ENCODE data around the gene PRR7. TPM values are rescaled to one million over a fixed set of nuclear protein-coding genes. Genes with fewer than 3 reads are reported as not detected.

PRR7 gene
- total RNA-seq, 1 donor from 2014 or later = 5.8 TPM

DNA sequence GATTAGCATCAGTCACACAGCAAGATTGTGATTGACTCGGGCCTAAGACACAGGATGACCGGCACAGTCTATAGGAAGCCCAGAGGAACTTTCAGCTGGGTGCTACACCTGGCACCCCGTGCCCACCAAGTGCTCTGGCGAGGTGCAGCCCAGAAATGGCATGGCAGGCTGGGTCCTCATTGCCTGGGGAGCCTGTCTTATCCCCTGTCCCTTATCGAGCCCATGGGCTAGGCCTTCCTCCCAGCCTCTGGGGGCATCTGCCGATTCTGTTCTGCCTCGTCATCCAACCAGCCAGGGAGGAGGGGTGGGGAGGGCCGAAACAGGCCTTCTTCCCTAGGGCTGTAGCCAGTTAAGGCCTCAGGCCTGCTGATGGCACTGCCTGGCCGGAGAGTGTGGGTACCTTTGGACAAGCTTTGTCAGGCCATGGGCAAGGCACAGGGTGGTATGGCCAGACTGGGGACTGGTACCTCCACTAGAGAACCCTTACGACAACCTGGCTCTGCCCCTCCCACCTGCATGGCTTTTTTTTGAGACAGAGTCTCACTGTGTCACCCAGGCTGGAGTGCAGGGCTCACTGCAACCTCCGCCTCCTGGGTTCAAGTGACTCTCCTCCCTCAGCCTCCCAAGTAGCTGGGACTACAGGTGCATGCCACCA is 18.6 kb upstream of the PRR7 start:
- TF ChIP-seq, protein P1, sequence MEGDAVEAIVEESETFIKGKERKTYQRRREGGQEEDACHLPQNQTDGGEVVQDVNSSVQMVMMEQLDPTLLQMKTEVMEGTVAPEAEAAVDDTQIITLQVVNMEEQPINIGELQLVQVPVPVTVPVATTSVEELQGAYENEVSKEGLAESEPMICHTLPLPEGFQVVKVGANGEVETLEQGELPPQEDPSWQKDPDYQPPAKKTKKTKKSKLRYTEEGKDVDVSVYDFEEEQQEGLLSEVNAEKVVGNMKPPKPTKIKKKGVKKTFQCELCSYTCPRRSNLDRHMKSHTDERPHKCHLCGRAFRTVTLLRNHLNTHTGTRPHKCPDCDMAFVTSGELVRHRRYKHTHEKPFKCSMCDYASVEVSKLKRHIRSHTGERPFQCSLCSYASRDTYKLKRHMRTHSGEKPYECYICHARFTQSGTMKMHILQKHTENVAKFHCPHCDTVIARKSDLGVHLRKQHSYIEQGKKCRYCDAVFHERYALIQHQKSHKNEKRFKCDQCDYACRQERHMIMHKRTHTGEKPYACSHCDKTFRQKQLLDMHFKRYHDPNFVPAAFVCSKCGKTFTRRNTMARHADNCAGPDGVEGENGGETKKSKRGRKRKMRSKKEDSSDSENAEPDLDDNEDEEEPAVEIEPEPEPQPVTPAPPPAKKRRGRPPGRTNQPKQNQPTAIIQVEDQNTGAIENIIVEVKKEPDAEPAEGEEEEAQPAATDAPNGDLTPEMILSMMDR (IDR thresholded peaks at IDR 0.05; ENCODE audit: insufficient read depth, low read length, poor library complexity, severe bottlenecking) = no peak
- H3K4me3 ChIP-seq (ENCODE audit: low read depth, low read length) = no peak overlapping the region
- DNase-seq (ENCODE audit: low read depth) = no peak
- no peaks in the 10 kb centered on the region for H3K27me3 ChIP-seq (ENCODE audit: control insufficient read depth, insufficient read depth, low read length)
- peaks cover 6% of the 10 kb centered on the region for H3K36me3 ChIP-seq (ENCODE audit: control insufficient read depth, insufficient read depth, low read length)

GRCh38 chr5:177428574-177429217 is 17.9 kb upstream of the PRR7 start:
- DNase-seq (ENCODE audit: low read depth) = no peak
- no peaks in the 10 kb centered on the region for H3K27me3 ChIP-seq (ENCODE audit: control insufficient read depth, insufficient read depth, low read length)

DNA sequence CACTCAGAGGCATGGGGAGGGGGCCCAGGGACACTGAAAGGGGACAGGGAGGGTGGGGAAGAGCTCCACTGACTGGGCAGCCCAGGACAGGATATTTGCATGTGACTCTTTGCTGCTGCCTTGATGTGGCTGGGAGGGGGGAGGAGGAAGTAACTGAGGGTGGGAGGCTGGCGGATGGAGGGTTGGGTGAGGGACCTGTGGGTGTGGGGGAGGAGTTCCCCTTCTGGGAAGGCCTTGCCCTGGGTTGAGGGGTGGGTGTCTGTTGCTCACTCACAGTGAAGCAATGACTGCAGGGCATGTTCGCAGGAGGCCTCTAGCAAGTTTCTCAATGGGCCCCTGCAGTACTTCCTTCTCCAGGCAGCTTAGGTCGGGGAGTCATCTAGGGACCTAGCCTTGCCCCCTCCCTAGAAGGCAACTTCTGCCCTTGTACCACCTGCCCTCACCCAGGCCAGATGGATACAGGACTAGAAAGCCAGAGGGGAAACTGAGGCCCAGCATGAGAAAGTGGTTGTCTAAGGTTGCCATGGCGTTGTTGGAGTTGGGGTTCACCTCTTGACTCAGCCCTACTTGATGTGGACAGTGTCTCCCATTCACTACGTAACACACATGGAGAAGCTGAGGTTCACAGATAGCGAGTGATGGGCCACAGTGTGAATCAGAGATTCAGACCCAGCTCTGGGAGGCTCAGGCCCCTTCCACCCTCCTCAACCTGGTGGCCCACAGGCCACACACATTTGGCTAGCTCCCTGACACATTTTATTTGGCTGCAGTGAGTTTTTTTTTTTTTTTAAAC is 17.2 kb upstream of the PRR7 start:
- H3K36me3 ChIP-seq (ENCODE audit: control insufficient read depth, insufficient read depth, low read length) = peaks cover 6% of the 10 kb centered on the region
- DNase-seq (ENCODE audit: low read depth) = no peak
- TF ChIP-seq, protein P1 (IDR thresholded peaks at IDR 0.05; ENCODE audit: insufficient read depth, low read length, poor library complexity, severe bottlenecking) = no peak
- no peak overlapping the region for H3K4me3 ChIP-seq (ENCODE audit: low read depth, low read length)
- H3K27me3 ChIP-seq (ENCODE audit: control insufficient read depth, insufficient read depth, low read length) = no peaks in the 10 kb centered on the region

More at GRCh38 chr5:177428574-177429217, 17.9 kb upstream of the PRR7 start:
- peaks cover 6% of the 10 kb centered on the region for H3K36me3 ChIP-seq (ENCODE audit: control insufficient read depth, insufficient read depth, low read length)
- TF ChIP-seq, protein P1 (IDR thresholded peaks at IDR 0.05; ENCODE audit: insufficient read depth, low read length, poor library complexity, severe bottlenecking) = no peak
- H3K4me3 ChIP-seq (ENCODE audit: low read depth, low read length) = no peak overlapping the region

DNA sequence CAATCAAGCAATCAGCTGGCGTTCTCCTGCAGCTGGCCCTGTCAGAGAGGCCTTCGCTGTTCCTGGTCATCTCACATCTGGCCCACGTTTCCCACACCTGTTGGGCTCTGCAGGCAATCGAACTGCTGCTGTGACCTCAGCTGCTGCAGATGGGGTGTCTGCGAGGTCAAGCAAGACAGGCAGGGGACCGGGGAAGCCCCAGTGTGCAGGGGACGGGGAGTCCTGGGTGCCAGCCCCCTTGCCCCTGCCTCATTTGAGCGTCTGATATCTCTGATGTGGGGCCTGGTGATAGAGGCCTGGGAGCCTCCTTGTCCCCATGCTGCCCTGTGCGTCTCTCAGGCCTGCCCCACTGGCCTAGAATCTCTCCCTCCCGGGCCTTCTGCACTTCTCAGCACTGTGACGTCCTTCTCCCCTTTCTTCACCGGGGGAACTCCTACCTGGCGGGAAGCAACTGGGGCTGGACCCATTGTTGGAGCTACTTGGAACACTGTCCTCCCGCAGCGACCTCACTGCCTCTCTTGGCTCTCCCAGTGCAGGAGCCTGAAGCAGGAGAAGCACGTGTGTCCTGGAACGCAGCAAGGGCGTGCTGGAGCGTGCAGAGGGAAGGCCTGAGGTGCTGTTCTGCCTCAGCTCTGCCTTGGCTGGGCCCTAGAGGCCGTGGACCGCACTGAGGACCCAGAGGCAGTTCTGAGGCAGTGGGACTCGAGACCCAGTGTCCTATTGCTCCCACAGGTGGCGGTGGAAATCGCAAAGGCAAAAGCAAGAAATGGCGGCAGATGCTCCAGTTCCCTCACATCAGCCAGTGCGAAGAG is 16.3 kb upstream of the PRR7 start:
- Histone ChIP-seq H3K36me3 (ENCODE audit: control insufficient read depth, insufficient read depth, low read length) (peaks cover 6% of the 10 kb centered on the region), H3K4me3 (ENCODE audit: low read depth, low read length) (no peak overlapping the region)
- TF ChIP-seq, protein P1 (IDR thresholded peaks at IDR 0.05; ENCODE audit: insufficient read depth, low read length, poor library complexity, severe bottlenecking) = no peak

GRCh38 chr5:177430972-177431316 is 15.7 kb upstream of the PRR7 start:
- Histone ChIP-seq H3K36me3 (ENCODE audit: control insufficient read depth, insufficient read depth, low read length) (peaks cover 6% of the 10 kb centered on the region), H3K4me3 (ENCODE audit: low read depth, low read length) (no peak overlapping the region), H3K27me3 (ENCODE audit: control insufficient read depth, insufficient read depth, low read length) (no peaks in the 10 kb centered on the region)
- no peak for DNase-seq (ENCODE audit: low read depth)
- TF ChIP-seq, protein P1 (IDR thresholded peaks at IDR 0.05; ENCODE audit: insufficient read depth, low read length, poor library complexity, severe bottlenecking) = no peak

More for the DNA sequence above, 16.3 kb upstream of the PRR7 start:
- H3K27me3 ChIP-seq (ENCODE audit: control insufficient read depth, insufficient read depth, low read length) = no peaks in the 10 kb centered on the region
- no peak for DNase-seq (ENCODE audit: low read depth)
